Thoracic aorta (tissue), 2 donors: ENCODE measurements around the gene SLC35D1. TPM values are rescaled to one million over a fixed set of nuclear protein-coding genes. Genes with fewer than 3 reads are reported as not detected.
A peak's percentile ranks its signal among the peaks of the same experiment; 100 is the strongest.
"Not testable (repeated sequence)": the region's sequence is repeated elsewhere in the genome, so short reads cannot be mapped to it uniquely, and the experiment has no call there.

ENCODE experiments used
- ATAC-seq: fragments of 150-250 bp; one replicate; pipeline ENCODE4 v1.8.0; 2017; ENCODE audit warnings: low read depth; ENCODE audit not compliant: insufficient number of reproducible peaks, low FRiP score
- DNase-seq: peaks from one replicate; pipeline ENCODE4 v3.0.0-alpha.2; 2020; ENCODE audit warnings: low spot score
- H3K27ac ChIP-seq, 2 donors: fragments of 200-600 bp; sonication (generic); 1 replicate in 1 of 2; 2 replicates in 1 of 2; pipeline ENCODE4 v1.5.1; 2016; ENCODE audit warnings: mild to moderate bottlenecking in 2 of 2, moderate library complexity in 2 of 2
- H3K27me3 ChIP-seq: fragments of 200-600 bp; sonication (generic); replicated peaks from 2 replicates; pipeline ENCODE4 v1.6.0; 2016; ENCODE audit warnings: mild to moderate bottlenecking; ENCODE audit not compliant: insufficient read depth
- H3K36me3 ChIP-seq: fragments of 200-600 bp; sonication (generic); one replicate; pipeline ENCODE4 v1.5.1; 2016
- H3K4me1 ChIP-seq, 2 donors: fragments of 200-600 bp; sonication (generic); 1 replicate in 1 of 2; 2 replicates in 1 of 2; pipeline versions ENCODE4 v1.5.1 to v1.6.0; 2016; ENCODE audit warnings: low read depth in 2 of 2, mild to moderate bottlenecking in 1 of 2; ENCODE audit not compliant: control insufficient read depth in 1 of 2
- H3K4me3 ChIP-seq: fragments of 200-600 bp; sonication (generic); 2 replicates; pipeline ENCODE4 v1.5.1; 2016; ENCODE audit warnings: mild to moderate bottlenecking
- H3K9me3 ChIP-seq: fragments of 200-600 bp; sonication (generic); 2 replicates; pipeline ENCODE4 v1.5.1; 2016
- CTCF ChIP-seq: fragments of 200-600 bp; sonication (generic); IDR thresholded peaks from one replicate; pipeline ENCODE4 v1.5.1; 2019; ENCODE audit warnings: antibody characterized with exemption
- total RNA-seq, 2 donors: library from RNA; depleted of rRNA; stranded (reverse); fragments of >200 nt; gene quantifications; one replicate each; pipeline versions ENCODE4 v1.1.0 to v1.2.3, GENCODE V29; 2016

Gene SLC35D1
- total RNA-seq, 2 donors from 2014 or later = 14.8 to 22.0 TPM

DNA sequence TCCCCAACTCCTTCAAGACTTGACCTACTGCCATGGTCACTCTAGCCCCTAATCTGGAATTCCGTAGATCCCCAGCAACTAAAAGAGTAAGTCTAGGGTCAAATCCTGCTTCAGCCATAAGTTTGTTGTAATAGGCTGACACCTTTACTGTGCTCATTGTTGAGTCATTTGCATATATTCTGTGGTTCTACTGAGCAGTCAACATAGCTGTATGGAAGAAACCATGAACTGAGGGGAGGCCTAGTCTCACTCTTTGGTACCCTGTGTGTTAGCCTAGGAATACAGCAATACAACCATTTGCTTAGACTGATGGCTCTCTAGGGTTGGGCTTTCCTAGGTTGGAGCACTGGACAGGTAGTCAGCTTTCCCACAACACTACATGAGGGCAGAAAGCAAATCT is 23.6 kb upstream of the SLC35D1 start:
- Histone ChIP-seq H3K4me1 (no peaks in the 10 kb centered on the region), H3K4me3 (no peak overlapping the region), H3K27me3 (no peaks in the 10 kb centered on the region), H3K27ac (no peak overlapping the region), H3K36me3 (no peaks in the 10 kb centered on the region), H3K9me3 (no peaks in the 10 kb centered on the region)
- ATAC-seq = no peak
- DNase-seq = no peak
- no peak for TF ChIP-seq CTCF

GRCh38 chr1:67072749-67073148 is 18.8 kb upstream of the SLC35D1 start:
- Histone ChIP-seq H3K9me3 (no peaks in the 10 kb centered on the region), H3K27ac (no peak overlapping the region), H3K4me3 (no peak overlapping the region), H3K27me3 (no peaks in the 10 kb centered on the region), H3K4me1 (no peaks in the 10 kb centered on the region), H3K36me3 (no peaks in the 10 kb centered on the region)
- TF ChIP-seq CTCF = no peak
- ATAC-seq = no peak
- no peak for DNase-seq

GRCh38 chr1:67067655-67068054 is 13.7 kb upstream of the SLC35D1 start:
- H3K27ac ChIP-seq = not testable (repeated sequence)

DNA sequence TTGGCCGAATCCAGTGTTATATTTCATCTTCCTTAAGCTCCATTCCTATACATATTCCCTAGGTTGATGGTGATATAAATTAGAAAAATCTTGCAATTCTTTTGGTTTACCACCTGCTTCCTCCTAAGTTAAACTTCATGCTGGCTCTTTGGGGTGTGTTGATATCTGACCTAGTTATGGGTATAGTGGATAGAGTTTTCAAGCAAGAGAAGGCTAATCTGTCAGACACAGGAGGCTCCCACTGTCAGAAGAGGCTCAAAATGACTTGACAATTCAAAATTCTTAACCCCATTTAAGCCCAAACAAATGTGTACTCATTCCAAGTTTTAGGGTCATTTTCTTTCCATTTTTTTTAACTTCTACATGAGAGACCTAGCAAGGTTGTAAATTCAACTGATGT is 8.5 kb upstream of the SLC35D1 start:
- TF ChIP-seq CTCF = no peak
- Histone ChIP-seq H3K4me3 (no peak overlapping the region), H3K27me3 (no peaks in the 10 kb centered on the region), H3K9me3 (no peaks in the 10 kb centered on the region), H3K27ac (no peak overlapping the region), H3K4me1 (no peaks in the 10 kb centered on the region), H3K36me3 (no peaks in the 10 kb centered on the region)
- ATAC-seq (no peak), DNase-seq (no peak)

More at GRCh38 chr1:67067655-67068054, 13.7 kb upstream of the SLC35D1 start:
- not testable (repeated sequence) for H3K4me3 ChIP-seq, H3K4me1 ChIP-seq, DNase-seq, H3K9me3 ChIP-seq, ATAC-seq, H3K27me3 ChIP-seq, H3K36me3 ChIP-seq

DNA sequence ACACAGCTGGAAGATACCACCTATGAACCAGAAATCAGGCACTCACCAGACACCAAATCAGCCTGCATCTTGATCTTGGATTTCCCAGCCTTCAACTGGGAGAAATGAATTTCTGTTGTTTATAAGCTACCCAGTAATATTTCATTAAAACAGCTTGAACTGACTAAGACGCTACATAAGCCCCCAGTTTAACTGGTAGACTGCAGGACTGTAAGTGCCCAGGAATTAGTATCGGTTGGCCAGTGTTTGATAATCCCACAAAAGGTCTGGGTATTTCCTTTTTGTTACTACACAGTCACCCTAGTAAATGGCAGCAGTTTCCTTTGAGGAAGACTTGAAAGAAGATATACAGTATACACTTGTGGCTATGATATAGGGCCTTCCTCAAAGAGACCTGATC is 7.3 kb upstream of the SLC35D1 start:
- H3K36me3 ChIP-seq = no peaks in the 10 kb centered on the region
- no peak for ATAC-seq
- no peaks in the 10 kb centered on the region for H3K9me3 ChIP-seq
- DNase-seq = no peak
- H3K4me1 ChIP-seq = no peaks in the 10 kb centered on the region
- TF ChIP-seq CTCF = no peak
- H3K4me3 ChIP-seq = no peak overlapping the region
- H3K27me3 ChIP-seq = no peaks in the 10 kb centered on the region
- H3K27ac ChIP-seq = no peak overlapping the region

GRCh38 chr1:67060811-67061218 is 6.9 kb upstream of the SLC35D1 start:
- H3K36me3 ChIP-seq = no peaks in the 10 kb centered on the region
- TF ChIP-seq CTCF = no peak
- H3K9me3 ChIP-seq = no peaks in the 10 kb centered on the region
- no peaks in the 10 kb centered on the region for H3K27me3 ChIP-seq
- no peak overlapping the region for H3K4me3 ChIP-seq
- no peak overlapping the region for H3K27ac ChIP-seq
- ATAC-seq (peak; percentile 48), DNase-seq (no peak)
- H3K4me1 ChIP-seq = no peaks in the 10 kb centered on the region
